Neutrophil (primary cell): Measurements from ENCODE around the gene PMPCB.

Experiments used
- H3K27ac ChIP-seq: fragments of 200-600 bp; sonication (generic); 2 replicates; pipeline ENCODE4 v1.5.1; 2016; ENCODE audit warnings: mild to moderate bottlenecking, moderate library complexity
- H3K27me3 ChIP-seq: fragments of 200-600 bp; sonication (generic); 2 replicates; pipeline ENCODE4 v1.6.0; 2016; ENCODE audit warnings: mild to moderate bottlenecking
- H3K36me3 ChIP-seq: fragments of 200-600 bp; sonication (generic); 2 replicates; pipeline ENCODE4 v1.5.1; 2017
- H3K4me1 ChIP-seq, 2 experiments: fragments of 200-600 bp in 1 of 2; sonication (generic) in 1 of 2; 1 replicate in 1 of 2; 2 replicates in 1 of 2; pipeline versions ENCODE4 v1.5.1 to v1.6.1; 2013 to 2016; ENCODE audit warnings: low read depth in 1 of 2, low read length in 1 of 2, mild to moderate bottlenecking in 1 of 2, moderate library complexity in 1 of 2; ENCODE audit not compliant: control insufficient read depth in 1 of 2, insufficient read depth in 1 of 2
- H3K4me3 ChIP-seq, 2 experiments: fragments of 200-600 bp in 1 of 2; sonication (generic) in 1 of 2; 1 replicate in 1 of 2; 2 replicates in 1 of 2; pipeline ENCODE4 v1.5.1; 2013 to 2016; ENCODE audit warnings: low read depth in 1 of 2, low read length in 1 of 2, mild to moderate bottlenecking in 1 of 2, moderate library complexity in 1 of 2
- H3K9me3 ChIP-seq: fragments of 200-600 bp; sonication (generic); 2 replicates; pipeline ENCODE4 v1.5.1; 2016
- TF ChIP-seq, protein P1 (sequence below): fragments of 200-600 bp; sonication (generic); IDR thresholded peaks from 2 replicates; pipeline ENCODE4 v1.5.1; 2016; ENCODE audit warnings: antibody characterized with exemption

The PMPCB gene

DNA sequence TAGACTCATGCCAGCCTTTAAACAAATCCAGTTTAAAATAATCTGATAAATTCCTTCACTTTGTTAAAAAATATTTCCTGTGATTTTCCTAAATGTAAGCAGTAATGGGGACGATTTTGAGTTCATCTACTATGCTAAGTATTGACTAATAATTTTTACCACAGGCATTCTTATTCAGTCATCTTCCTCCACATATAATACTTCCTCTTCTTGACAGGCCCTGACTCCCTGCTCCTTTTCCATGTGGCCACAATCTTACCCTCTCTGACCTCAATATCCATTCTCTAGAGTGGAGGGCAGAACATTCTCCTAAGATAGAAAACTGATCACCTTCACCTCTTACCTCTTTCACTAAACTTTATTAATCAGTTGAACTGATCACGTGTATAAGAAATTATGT, 39.5 kb downstream of the PMPCB start:
- Histone ChIP-seq H3K27me3 (no peaks in the 10 kb centered on the region), H3K4me1 (no peaks in the 10 kb centered on the region)

DNA sequence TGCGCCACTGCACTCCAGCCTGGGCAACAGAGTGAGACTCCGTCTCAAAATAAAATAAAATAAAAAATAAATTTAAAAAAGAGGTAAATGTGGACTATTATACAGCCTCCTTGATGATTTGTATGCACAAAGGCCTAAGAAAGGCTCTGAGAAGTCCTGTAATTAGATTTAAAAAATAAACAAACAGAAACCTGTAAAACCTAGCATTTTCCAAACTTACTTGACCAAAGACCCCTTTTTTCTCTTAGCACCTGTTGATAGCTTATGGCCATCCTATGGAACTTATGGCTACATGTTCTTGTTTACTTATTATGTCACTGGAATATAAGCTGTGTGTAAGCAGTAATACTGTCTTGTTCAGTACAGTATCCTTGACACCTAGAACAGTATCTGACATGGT, 41.6 kb downstream of the PMPCB start:
- no peaks in the 10 kb centered on the region for H3K27me3 ChIP-seq
- H3K4me3 ChIP-seq, result no peak overlapping the region
- TF ChIP-seq, protein P1, sequence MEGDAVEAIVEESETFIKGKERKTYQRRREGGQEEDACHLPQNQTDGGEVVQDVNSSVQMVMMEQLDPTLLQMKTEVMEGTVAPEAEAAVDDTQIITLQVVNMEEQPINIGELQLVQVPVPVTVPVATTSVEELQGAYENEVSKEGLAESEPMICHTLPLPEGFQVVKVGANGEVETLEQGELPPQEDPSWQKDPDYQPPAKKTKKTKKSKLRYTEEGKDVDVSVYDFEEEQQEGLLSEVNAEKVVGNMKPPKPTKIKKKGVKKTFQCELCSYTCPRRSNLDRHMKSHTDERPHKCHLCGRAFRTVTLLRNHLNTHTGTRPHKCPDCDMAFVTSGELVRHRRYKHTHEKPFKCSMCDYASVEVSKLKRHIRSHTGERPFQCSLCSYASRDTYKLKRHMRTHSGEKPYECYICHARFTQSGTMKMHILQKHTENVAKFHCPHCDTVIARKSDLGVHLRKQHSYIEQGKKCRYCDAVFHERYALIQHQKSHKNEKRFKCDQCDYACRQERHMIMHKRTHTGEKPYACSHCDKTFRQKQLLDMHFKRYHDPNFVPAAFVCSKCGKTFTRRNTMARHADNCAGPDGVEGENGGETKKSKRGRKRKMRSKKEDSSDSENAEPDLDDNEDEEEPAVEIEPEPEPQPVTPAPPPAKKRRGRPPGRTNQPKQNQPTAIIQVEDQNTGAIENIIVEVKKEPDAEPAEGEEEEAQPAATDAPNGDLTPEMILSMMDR, result no peak
- no peaks in the 10 kb centered on the region for H3K9me3 ChIP-seq
- H3K36me3 ChIP-seq, result peaks cover 40% of the 10 kb centered on the region
- no peak overlapping the region for H3K27ac ChIP-seq
- peaks cover 4 to 6% of the 10 kb centered on the region in 2 experiments for H3K4me1 ChIP-seq

More for the DNA sequence above, 39.5 kb downstream of the PMPCB start:
- H3K27ac ChIP-seq, result no peak overlapping the region
- H3K4me3 ChIP-seq, result no peak overlapping the region
- TF ChIP-seq, protein P1, result no peak
- peaks cover 40% of the 10 kb centered on the region for H3K36me3 ChIP-seq
- no peaks in the 10 kb centered on the region for H3K9me3 ChIP-seq

DNA sequence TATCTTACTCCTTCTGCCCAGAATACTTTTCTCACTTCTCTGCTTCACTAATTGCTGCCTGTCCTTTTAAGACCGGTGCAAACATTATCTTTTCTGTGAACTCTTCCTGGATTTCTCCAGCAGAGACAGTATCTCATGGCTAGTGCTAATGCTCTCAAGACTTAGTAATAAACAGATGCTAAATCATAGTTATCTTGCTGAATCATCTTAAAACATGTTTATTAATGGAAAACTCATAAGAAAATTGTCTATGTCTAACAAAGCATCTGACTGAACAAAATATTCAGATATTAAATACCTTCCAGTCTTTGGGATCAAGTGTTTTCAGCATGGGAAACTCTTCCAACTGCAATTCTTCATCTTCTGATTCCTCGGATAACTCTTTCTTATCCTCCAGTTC, 44.2 kb downstream of the PMPCB start:
- Histone ChIP-seq H3K9me3 (no peaks in the 10 kb centered on the region), H3K4me1 (peaks cover 13 to 17% of the 10 kb centered on the region in 2 experiments), H3K36me3 (peaks cover 24% of the 10 kb centered on the region), H3K4me3 (no peak overlapping the region), H3K27ac (no peak overlapping the region), H3K27me3 (no peaks in the 10 kb centered on the region)
- TF ChIP-seq, protein P1, result no peak

DNA sequence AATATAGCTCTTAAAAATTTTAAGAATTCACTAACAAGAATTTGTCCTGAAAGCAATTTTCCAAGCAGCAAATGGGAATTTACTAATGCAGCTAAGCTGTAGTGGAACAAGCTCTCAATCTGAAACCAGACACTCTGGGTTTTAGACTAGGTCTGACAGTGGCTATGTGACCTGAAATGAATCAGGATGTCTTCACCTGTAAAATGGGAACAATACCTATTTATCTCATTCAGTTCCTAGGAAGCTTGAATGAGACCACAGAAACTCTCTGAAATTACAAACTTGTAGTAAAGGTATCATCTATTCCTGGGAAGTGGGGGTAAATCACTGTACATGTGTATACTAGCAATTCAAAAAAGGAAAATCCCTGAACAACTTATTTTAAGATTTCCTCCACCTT, 46.1 kb downstream of the PMPCB start:
- H3K36me3 ChIP-seq, result peaks cover 11% of the 10 kb centered on the region
- no peaks in the 10 kb centered on the region for H3K9me3 ChIP-seq
- H3K27me3 ChIP-seq, result no peaks in the 10 kb centered on the region
- H3K27ac ChIP-seq, result peak overlapping the region; percentile 81
- H3K4me1 ChIP-seq, result peaks cover 26 to 30% of the 10 kb centered on the region in 2 experiments
- TF ChIP-seq, protein P1, result no peak
- no peak overlapping the region for H3K4me3 ChIP-seq

- TF ChIP-seq, protein P1, result no peak
- Histone ChIP-seq H3K27ac (peak overlapping the region; percentile 81), H3K4me3 (peak overlapping the region; percentile 72 to 82), H3K4me1 (peaks cover 32 to 36% of the 10 kb centered on the region in 2 experiments), H3K27me3 (no peaks in the 10 kb centered on the region), H3K9me3 (no peaks in the 10 kb centered on the region), H3K36me3 (peaks cover 11% of the 10 kb centered on the region)
These were observed 46.7 kb downstream of the PMPCB start for GRCh38 chr7:103343758-103344452.
